GM21723 (cell line): Measurements from ENCODE around the gene CELA2A.
"Not testable (repeated sequence)": the region's sequence is repeated elsewhere in the genome, so short reads cannot be mapped to it uniquely, and the experiment has no call there.

ENCODE experiments used
- ATAC-seq: cut with Tn5 transposase; IDR thresholded peaks from one replicate; pipeline ENCODE4 v1.9.1; 2021; ENCODE audit warnings: mild to moderate bottlenecking, moderate library complexity; ENCODE audit not compliant: unreplicated experiment

The CELA2A gene

GRCh38 chr1:15424981-15425380 lies 31.6 kb upstream of the CELA2A start:
- ATAC-seq, result no peak

GRCh38 chr1:15425521-15425920 lies 31.0 kb upstream of the CELA2A start:
- ATAC-seq, result no peak

- ATAC-seq, result no peak
Observed at GRCh38 chr1:15425958-15426357, 30.6 kb upstream of the CELA2A start.

GRCh38 chr1:15426492-15427279 lies 29.8 kb upstream of the CELA2A start:
- no peak for ATAC-seq

- no peak for ATAC-seq
Observed at GRCh38 chr1:15427280-15427666, 29.3 kb upstream of the CELA2A start.

GRCh38 chr1:15428252-15428651 lies 28.3 kb upstream of the CELA2A start:
- ATAC-seq, result not testable (repeated sequence)

- ATAC-seq, result no peak
Observed at GRCh38 chr1:15428815-15429435, 27.6 kb upstream of the CELA2A start.

GRCh38 chr1:15429701-15430149 lies 26.8 kb upstream of the CELA2A start:
- ATAC-seq, result no peak

- ATAC-seq, result no peak
Observed at GRCh38 chr1:15430787-15431570, 25.6 kb upstream of the CELA2A start.

GRCh38 chr1:15431571-15431948 lies 25.0 kb upstream of the CELA2A start:
- ATAC-seq, result no peak

- ATAC-seq, result no peak
Observed at GRCh38 chr1:15432324-15432723, 24.2 kb upstream of the CELA2A start.

GRCh38 chr1:15433471-15433870 lies 23.1 kb upstream of the CELA2A start:
- no peak for ATAC-seq

GRCh38 chr1:15434739-15435138 lies 21.8 kb upstream of the CELA2A start:
- not testable (repeated sequence) for ATAC-seq

GRCh38 chr1:15435239-15436077 lies 21.1 kb upstream of the CELA2A start:
- ATAC-seq, result no peak

- no peak for ATAC-seq
Observed at GRCh38 chr1:15436881-15437442, 19.6 kb upstream of the CELA2A start.

GRCh38 chr1:15439325-15439724 lies 17.2 kb upstream of the CELA2A start:
- no peak for ATAC-seq

GRCh38 chr1:15440357-15440756 lies 16.2 kb upstream of the CELA2A start:
- no peak for ATAC-seq

GRCh38 chr1:15441247-15441646 lies 15.3 kb upstream of the CELA2A start:
- ATAC-seq, result no peak

GRCh38 chr1:15442119-15442518 lies 14.4 kb upstream of the CELA2A start:
- ATAC-seq, result no peak

- ATAC-seq, result no peak
Observed at GRCh38 chr1:15442759-15443158, 13.8 kb upstream of the CELA2A start.

GRCh38 chr1:15443281-15443680 lies 13.3 kb upstream of the CELA2A start:
- ATAC-seq, result no peak
